ENCODE results near the gene PLPPR4.

GRCh38 chr1:99358770-99359169 lies 94.5 kb downstream of the PLPPR4 start:
- TF ChIP-seq, protein P1, sequence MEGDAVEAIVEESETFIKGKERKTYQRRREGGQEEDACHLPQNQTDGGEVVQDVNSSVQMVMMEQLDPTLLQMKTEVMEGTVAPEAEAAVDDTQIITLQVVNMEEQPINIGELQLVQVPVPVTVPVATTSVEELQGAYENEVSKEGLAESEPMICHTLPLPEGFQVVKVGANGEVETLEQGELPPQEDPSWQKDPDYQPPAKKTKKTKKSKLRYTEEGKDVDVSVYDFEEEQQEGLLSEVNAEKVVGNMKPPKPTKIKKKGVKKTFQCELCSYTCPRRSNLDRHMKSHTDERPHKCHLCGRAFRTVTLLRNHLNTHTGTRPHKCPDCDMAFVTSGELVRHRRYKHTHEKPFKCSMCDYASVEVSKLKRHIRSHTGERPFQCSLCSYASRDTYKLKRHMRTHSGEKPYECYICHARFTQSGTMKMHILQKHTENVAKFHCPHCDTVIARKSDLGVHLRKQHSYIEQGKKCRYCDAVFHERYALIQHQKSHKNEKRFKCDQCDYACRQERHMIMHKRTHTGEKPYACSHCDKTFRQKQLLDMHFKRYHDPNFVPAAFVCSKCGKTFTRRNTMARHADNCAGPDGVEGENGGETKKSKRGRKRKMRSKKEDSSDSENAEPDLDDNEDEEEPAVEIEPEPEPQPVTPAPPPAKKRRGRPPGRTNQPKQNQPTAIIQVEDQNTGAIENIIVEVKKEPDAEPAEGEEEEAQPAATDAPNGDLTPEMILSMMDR (IDR thresholded peaks at IDR 0.05) = no peak
- TF ChIP-seq EZH2phosphoT487 (IDR thresholded peaks at IDR 0.05) (no peak), EZH2 (IDR thresholded peaks at IDR 0.05) (no peak)
